ENCODE results near the gene MORN5.

The MORN5 gene

DNA sequence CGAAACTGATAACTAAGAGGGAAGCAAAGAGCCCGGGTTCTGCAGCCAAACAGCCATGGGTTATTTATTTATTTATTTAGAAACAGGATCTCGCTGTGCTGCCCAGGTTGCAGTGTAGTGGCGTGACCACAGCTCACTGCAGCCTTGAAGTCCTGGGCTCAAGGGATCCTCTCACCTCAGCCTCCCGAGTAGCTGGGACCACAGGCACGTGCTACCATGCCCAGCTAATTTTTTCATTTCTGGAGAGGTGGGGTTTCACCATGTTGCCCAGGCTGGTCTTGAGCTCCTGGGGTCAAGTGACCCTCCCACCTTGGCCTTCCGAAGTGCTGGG lies 24.2 kb upstream of the MORN5 start:
- TF ChIP-seq, protein P1, sequence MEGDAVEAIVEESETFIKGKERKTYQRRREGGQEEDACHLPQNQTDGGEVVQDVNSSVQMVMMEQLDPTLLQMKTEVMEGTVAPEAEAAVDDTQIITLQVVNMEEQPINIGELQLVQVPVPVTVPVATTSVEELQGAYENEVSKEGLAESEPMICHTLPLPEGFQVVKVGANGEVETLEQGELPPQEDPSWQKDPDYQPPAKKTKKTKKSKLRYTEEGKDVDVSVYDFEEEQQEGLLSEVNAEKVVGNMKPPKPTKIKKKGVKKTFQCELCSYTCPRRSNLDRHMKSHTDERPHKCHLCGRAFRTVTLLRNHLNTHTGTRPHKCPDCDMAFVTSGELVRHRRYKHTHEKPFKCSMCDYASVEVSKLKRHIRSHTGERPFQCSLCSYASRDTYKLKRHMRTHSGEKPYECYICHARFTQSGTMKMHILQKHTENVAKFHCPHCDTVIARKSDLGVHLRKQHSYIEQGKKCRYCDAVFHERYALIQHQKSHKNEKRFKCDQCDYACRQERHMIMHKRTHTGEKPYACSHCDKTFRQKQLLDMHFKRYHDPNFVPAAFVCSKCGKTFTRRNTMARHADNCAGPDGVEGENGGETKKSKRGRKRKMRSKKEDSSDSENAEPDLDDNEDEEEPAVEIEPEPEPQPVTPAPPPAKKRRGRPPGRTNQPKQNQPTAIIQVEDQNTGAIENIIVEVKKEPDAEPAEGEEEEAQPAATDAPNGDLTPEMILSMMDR (IDR thresholded peaks at IDR 0.05; ENCODE audit: borderline replicate concordance, insufficient read depth, low read depth, low read length) = no peak

DNA sequence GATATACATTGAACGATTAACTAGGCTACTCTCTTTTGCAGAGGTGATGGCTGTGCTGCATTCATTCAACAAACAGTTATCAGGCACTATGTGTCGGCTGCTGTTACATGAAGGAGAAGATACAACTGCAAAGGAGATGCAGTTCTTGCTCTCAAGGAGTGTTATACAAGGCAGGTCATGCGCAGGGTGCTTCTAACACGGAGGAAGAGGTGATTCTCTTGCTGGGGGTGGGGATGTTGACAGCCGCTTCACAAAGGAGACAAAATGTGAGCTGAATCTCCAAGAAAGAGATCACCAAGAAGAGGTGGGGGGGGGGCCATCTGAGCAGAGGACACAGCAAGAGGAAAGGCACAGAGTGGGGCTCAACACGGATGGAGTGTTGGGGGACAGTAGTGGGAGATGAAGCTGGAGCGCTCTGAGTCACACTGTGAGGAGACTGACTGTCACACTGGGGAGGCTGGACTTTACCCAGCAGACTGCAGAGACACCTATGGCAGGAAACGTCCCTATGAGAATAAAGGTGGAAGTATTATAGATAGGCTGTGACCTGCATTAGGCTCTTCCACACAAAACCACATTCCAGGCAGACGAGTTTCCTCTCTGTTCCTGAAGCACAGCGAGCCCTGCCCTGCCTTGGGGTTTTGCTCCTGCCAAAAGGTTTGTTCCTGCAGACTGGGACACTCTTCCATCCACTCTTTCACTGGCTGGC lies 21.0 kb upstream of the MORN5 start:
- TF ChIP-seq, protein P1 (IDR thresholded peaks at IDR 0.05; ENCODE audit: borderline replicate concordance, insufficient read depth, low read depth, low read length) = no peak
- no peak overlapping the region for H3K4me3 ChIP-seq (ENCODE audit: low read depth, low read length)

More for the DNA sequence above, 24.2 kb upstream of the MORN5 start:
- H3K4me3 ChIP-seq (ENCODE audit: low read depth, low read length) = no peak overlapping the region

DNA sequence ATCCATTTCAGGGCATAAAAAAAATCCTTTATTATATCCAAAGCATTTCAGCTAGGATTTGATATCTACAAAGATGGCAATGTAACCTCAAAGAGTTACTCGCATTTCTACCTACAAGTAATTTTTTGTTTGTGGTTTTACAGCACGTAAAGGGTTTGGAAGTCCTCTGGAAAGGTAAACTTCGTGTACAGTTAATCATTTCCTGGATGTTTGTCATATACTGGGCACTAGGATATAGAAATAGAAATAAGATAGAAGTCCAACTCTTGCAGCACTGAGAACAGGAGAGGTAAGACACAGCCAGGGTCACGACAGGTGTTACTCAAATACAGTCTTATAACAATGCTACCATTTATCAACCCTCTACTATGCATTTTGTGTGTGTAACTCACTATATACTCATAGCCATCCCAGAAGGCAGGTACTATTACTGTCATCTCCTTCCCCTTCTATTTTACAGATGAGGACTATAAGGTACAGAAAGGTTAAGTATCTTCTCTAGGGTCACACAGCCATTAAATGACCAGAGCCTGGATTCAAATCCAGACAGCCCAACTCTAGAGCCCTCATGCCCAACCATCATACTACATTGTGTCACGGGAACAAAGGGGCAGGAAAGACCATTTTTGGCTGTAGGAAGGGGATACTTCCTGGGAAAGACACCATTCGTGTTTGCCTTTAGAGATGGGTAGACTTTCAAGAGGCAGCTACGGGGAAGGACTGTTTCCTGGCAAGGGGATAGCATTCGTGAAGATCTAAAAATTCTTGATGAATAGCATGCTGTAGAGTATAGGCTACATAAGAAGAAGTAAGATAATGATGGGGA lies 19.1 kb upstream of the MORN5 start:
- H3K4me3 ChIP-seq (ENCODE audit: low read depth, low read length) = no peak overlapping the region
- TF ChIP-seq, protein P1 (IDR thresholded peaks at IDR 0.05; ENCODE audit: borderline replicate concordance, insufficient read depth, low read depth, low read length) = no peak

DNA sequence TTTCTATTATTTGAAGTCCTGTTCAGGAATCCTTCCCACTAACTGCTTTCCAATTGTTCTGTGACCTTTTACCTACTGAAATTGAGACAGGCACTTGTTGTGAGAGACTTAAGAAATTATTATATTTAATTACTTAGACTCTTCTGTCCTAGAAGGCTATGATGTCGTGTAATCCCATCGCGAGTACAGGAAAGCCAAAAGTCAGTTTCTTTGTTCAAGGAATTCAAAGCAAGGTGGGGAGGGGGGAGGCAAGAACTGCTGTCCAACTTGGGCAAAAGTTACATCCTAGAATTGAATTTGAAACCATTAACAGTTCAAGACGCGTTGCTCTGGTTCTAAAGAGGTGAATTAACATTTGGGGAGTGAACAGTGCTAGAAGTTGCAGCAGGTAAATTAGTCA lies 18.0 kb upstream of the MORN5 start:
- H3K4me3 ChIP-seq (ENCODE audit: low read depth, low read length) = no peak overlapping the region
- TF ChIP-seq, protein P1 (IDR thresholded peaks at IDR 0.05; ENCODE audit: borderline replicate concordance, insufficient read depth, low read depth, low read length) = no peak

DNA sequence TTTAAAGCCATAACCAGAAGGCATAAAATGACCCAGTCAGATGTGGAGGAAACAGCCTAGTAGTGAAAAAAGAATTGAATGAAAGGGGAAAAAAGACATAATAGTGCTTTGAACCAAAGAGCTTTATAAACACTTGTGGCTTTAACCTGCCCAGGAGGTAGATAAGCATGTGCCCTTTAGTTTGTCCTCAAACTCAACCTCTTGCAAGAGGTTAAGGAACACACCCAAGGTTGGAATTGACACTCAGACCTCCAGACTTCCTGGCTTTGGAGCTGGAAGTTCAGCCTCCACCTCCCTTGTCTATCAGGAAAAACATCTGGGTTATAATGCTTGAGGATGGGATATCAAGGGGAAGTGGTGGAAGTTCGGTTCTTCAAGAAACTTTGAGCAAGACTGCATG lies 16.4 kb upstream of the MORN5 start:
- TF ChIP-seq, protein P1 (IDR thresholded peaks at IDR 0.05; ENCODE audit: borderline replicate concordance, insufficient read depth, low read depth, low read length) = no peak
- H3K4me3 ChIP-seq (ENCODE audit: low read depth, low read length) = no peak overlapping the region

DNA sequence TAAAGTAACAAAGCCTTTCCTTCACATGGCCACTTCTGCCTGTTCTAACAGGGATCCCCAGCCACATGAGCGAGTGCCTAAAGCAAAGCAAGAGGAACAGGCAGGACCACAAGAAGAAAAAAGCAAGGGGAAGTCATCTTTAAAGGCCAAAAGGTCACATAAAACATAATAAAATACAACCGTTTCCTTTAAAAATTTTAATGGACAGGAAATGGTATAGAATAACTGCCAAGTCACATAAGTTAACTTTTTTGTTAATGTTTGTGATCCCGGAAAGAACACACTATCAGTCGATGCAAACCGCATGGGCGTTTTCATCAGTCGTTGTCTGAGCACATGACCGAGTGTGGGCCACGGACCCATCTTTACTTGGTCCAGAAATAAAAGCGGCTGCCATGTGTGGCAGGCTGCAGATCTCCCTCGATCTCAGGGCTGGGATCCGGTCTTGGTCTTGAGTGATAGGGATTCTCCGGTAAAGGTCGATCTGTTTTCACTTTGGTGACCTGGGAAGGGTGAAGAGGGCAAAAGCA lies 15.8 kb upstream of the MORN5 start:
- TF ChIP-seq, protein P1 (IDR thresholded peaks at IDR 0.05; ENCODE audit: borderline replicate concordance, insufficient read depth, low read depth, low read length) = no peak
- no peak overlapping the region for H3K4me3 ChIP-seq (ENCODE audit: low read depth, low read length)

Data from GM12875 (cell line).